ENCODE data around the gene UBE2O.

UBE2O gene

GRCh38 chr17:76487451-76488192 lies 34.7 kb upstream of the UBE2O start:
- DNase-seq, result no peak

GRCh38 chr17:76485569-76485968 lies 32.6 kb upstream of the UBE2O start:
- peak in 26 of 56 donors; percentile 16 to 66 (median 35) for DNase-seq

GRCh38 chr17:76484228-76484725 lies 31.3 kb upstream of the UBE2O start:
- DNase-seq, result no peak

GRCh38 chr17:76481071-76481655 lies 28.2 kb upstream of the UBE2O start:
- peak in 21 of 56 donors; percentile 18 to 68 (median 40) for DNase-seq

- DNase-seq, result peak in 9 of 56 donors; percentile 23 to 58 (median 33)
Measured at GRCh38 chr17:76480632-76481031, 27.7 kb upstream of the UBE2O start.

- DNase-seq, result no peak
Measured at GRCh38 chr17:76479515-76480060, 26.6 kb upstream of the UBE2O start.

GRCh38 chr17:76478730-76479514 lies 26.0 kb upstream of the UBE2O start:
- no peak for DNase-seq

- DNase-seq, result no peak
Measured at GRCh38 chr17:76478097-76478496, 25.1 kb upstream of the UBE2O start.

GRCh38 chr17:76477576-76477975 lies 24.6 kb upstream of the UBE2O start:
- DNase-seq, result no peak

GRCh38 chr17:76476736-76477135 lies 23.8 kb upstream of the UBE2O start:
- DNase-seq, result no peak

GRCh38 chr17:76475302-76475701 lies 22.4 kb upstream of the UBE2O start:
- no peak for DNase-seq

- DNase-seq, result no peak
Measured at GRCh38 chr17:76474894-76475293, 21.9 kb upstream of the UBE2O start.

- DNase-seq, result no peak
Measured at GRCh38 chr17:76474238-76474637, 21.3 kb upstream of the UBE2O start.

- DNase-seq, result no peak
Measured at GRCh38 chr17:76473541-76473985, 20.6 kb upstream of the UBE2O start.

GRCh38 chr17:76472726-76473125 lies 19.8 kb upstream of the UBE2O start:
- no peak for DNase-seq

GRCh38 chr17:76472258-76472645 lies 19.3 kb upstream of the UBE2O start:
- no peak for DNase-seq

- DNase-seq, result no peak
Measured at GRCh38 chr17:76471498-76472257, 18.7 kb upstream of the UBE2O start.

- no peak for DNase-seq
Measured at GRCh38 chr17:76469991-76470739, 17.2 kb upstream of the UBE2O start.

- DNase-seq, result no peak
Measured at GRCh38 chr17:76469076-76469990, 16.4 kb upstream of the UBE2O start.

Measured in amygdala (tissue), 56 donors.